GM12872 (cell line): Measurements from ENCODE around the gene ALG8.

Source experiments
- CTCF ChIP-seq: IDR thresholded peaks from 3 replicates; pipeline ENCODE4 v1.5.1; 2011; ENCODE audit warnings: low read depth, mild to moderate bottlenecking, low read length, moderate library complexity; ENCODE audit not compliant: insufficient read depth

The ALG8 gene

GRCh38 chr11:78079232-78080083 is 60.0 kb downstream of the ALG8 start, which contains the start of gene NDUFC2:
NDUFC2 (minus strand) TSS chr11:78079862; CDS start chr11:78079744, 118 bp downstream.
- no peak for TF ChIP-seq CTCF

DNA sequence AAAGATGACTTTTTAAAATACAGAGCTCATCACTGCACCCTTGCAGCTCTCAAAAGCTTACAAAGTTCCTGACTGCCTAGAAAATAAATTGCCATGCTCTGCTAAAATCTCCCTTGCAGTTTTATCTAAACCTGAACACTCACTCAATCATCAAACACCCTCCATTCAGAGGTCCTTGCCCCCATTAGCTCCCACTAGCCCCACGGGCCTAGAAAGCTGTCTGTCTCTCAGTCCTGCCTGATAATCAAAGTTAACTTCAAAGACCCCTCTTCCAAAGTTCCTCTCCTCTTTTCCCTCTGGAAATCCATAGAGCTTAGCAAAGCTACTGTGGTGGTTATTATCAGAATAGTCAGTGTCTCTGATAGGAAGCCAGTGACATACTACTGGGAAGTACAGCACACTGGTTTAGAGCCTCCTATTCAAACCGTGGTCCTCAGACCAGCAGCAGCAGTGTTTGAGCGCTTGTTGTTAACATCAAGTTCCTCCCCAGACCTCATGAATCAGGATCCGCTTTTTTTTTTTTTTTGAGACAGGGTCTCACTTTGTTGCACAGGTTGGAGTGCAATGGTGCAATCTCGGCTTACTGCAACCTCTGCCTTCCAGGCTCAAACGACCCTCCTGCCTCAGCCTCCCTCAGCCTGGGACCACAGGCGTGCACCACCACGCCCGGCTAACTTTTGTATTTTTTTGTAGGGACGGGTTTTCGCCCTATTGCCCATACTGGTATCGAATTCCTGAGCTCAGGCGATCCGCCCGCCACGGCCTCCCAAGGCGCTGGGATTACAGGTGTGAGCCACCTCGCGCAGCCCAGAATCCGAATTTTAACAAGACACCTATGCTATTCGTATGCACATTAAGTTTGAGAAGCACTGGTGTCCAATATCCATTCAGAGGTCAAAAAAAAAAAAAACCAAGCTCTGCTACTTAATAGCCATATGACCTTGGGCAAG is 60.9 kb downstream of the ALG8 start:
- no peak for TF ChIP-seq CTCF

DNA sequence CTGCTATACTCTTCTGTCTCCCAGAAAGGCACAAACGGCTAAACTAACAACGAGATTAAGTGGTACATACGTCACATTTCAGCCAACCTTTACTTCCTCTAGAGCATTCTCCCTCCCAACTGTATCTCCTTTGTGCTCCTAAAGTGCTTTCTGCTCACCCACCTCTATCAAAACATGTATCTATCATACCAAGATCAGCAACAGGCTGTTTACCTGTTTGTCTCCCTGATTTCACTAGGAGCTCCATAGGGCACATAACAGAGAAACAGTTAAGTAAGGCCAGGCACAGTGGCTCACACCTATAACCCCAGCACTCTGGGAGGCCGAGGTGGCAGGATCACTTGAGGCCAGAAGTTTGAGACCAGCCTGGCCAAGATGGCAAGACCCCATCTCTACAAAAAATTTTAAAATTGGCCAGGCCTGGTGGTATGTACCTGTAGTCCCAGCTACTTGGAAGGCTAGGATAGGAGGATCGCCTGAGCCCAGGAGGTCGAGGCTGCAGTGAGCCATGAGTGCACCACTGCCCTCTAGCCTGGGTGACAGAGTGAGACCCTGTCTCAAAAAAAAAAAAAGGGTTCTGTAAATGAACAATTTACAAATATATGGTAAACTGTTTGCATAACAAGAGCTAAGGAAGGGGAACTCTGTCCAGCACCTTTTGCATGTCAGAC is 62.6 kb downstream of the ALG8 start:
- no peak for TF ChIP-seq CTCF

GRCh38 chr11:78074756-78075155 is 64.7 kb downstream of the ALG8 start:
- TF ChIP-seq CTCF, result no peak

DNA sequence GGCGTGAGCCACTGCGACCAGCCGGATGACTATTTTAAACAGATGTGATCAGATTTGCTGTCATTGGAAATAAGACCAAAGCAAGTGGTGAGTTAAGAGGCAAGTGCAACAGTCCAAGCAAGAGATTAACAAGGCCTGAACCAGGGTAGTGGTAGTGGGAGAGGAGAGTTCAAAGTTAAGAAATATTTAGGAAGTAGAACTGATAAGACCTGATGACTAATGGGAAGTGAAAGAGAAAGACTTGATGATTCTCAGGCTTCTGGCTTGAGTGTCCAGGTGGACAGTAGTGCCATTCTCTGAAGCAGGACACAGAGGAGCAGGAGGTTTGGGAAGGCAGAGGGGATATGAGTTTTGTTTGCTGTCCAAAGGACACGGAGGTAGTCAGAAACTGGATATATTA is 67.0 kb downstream of the ALG8 start:
- TF ChIP-seq CTCF, result no peak

- TF ChIP-seq CTCF, result no peak
These were observed 67.7 kb downstream of the ALG8 start for GRCh38 chr11:78071717-78072116.

GRCh38 chr11:78070621-78071020 is 68.8 kb downstream of the ALG8 start:
- TF ChIP-seq CTCF, result no peak
